ENCODE data around the gene FAM204A. TPM values are rescaled to one million over a fixed set of nuclear protein-coding genes. Genes with fewer than 3 reads are reported as not detected.
A peak's percentile ranks its signal among the peaks of the same experiment; 100 is the strongest.

The FAM204A gene
- total RNA-seq, 1 donor from 2014 or later: 60.8 TPM

GRCh38 chr10:118332236-118332635 lies 9.9 kb downstream of the FAM204A start:
- no peak for DNase-seq (ENCODE audit: low read depth)

GRCh38 chr10:118330295-118331076 lies 11.6 kb downstream of the FAM204A start:
- no peak for DNase-seq (ENCODE audit: low read depth)

GRCh38 chr10:118324140-118324539 lies 18.0 kb downstream of the FAM204A start:
- DNase-seq (ENCODE audit: low read depth): no peak

GRCh38 chr10:118321724-118322575 lies 20.2 kb downstream of the FAM204A start:
- DNase-seq (ENCODE audit: low read depth): no peak

- no peak for DNase-seq (ENCODE audit: low read depth)
Observed at GRCh38 chr10:118315629-118316028, 26.5 kb downstream of the FAM204A start.

- no peak for DNase-seq (ENCODE audit: low read depth)
Observed at GRCh38 chr10:118314882-118315281, 27.2 kb downstream of the FAM204A start.

- DNase-seq (ENCODE audit: low read depth): no peak
Observed at GRCh38 chr10:118311505-118311904, 30.6 kb downstream of the FAM204A start.

GRCh38 chr10:118310822-118311221 lies 31.3 kb downstream of the FAM204A start:
- no peak for DNase-seq (ENCODE audit: low read depth)

- no peak for DNase-seq (ENCODE audit: low read depth)
Observed at GRCh38 chr10:118309911-118310310, 32.2 kb downstream of the FAM204A start.

- no peak for DNase-seq (ENCODE audit: low read depth)
Observed at GRCh38 chr10:118308664-118309063, 33.5 kb downstream of the FAM204A start.

GRCh38 chr10:118307859-118308258 lies 34.3 kb downstream of the FAM204A start:
- DNase-seq (ENCODE audit: low read depth): no peak

- DNase-seq (ENCODE audit: low read depth): no peak
Observed at GRCh38 chr10:118307220-118307619, 34.9 kb downstream of the FAM204A start.

GRCh38 chr10:118305730-118306129 lies 36.4 kb downstream of the FAM204A start:
- DNase-seq (ENCODE audit: low read depth): no peak

- DNase-seq (ENCODE audit: low read depth): no peak
Observed at GRCh38 chr10:118304521-118304920, 37.6 kb downstream of the FAM204A start.

- no peak for DNase-seq (ENCODE audit: low read depth)
Observed at GRCh38 chr10:118301211-118301610, 40.9 kb downstream of the FAM204A start.

- peak; percentile 73 for DNase-seq (ENCODE audit: low read depth)
Observed at GRCh38 chr10:118300320-118300719, 41.8 kb downstream of the FAM204A start.

GRCh38 chr10:118298787-118299186 lies 43.3 kb downstream of the FAM204A start:
- DNase-seq (ENCODE audit: low read depth): no peak

- no peak for DNase-seq (ENCODE audit: low read depth)
Observed at GRCh38 chr10:118291122-118291521, 51.0 kb downstream of the FAM204A start.

GRCh38 chr10:118290471-118290995 lies 51.6 kb downstream of the FAM204A start:
- no peak for DNase-seq (ENCODE audit: low read depth)

GRCh38 chr10:118287076-118287806 lies 54.9 kb downstream of the FAM204A start:
- DNase-seq (ENCODE audit: low read depth): no peak

- DNase-seq (ENCODE audit: low read depth): no peak
Observed at GRCh38 chr10:118286051-118286838, 55.9 kb downstream of the FAM204A start.
